Fibroblast of skin of scalp (primary cell): ENCODE measurements around the gene SSH2.

Experiments used
- DNase-seq: peaks from one replicate; pipeline ENCODE4 v3.0.0-alpha.2; 2013

SSH2 gene

DNA sequence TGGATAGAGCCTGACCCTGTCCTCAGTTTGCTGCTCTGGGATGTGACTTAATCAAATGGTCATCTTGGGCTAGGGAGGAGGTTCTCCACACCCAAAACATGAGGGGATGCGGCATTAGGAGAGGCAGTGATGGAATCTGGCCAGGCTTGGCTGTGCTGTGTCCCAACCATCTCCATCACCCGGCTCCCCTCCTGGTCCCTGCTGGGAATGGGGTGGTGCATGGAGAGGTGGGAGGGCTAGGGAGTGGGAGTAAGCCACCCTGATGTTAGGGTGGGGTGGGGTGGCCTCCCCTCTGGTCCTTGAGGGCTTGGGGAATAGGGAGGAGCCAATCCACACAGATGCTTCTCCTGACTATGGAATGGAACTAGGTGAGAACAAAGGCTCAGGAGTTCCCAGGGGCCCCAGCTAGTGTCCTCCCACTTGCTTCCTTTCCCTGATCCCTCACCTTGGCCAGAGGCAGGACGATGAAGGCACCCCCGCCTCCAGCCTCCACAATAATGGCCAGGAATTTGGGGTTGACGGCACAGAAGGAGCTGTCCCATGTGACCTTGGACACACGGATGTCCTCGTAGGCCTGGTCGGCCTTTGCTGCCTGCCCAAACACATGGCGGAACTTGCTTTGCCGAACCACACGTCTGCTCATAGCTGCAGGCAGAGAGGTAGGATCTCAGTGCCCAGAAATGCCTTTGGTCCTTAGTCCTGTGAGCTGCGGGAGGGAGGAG, 309.1 kb downstream of the SSH2 start:
- DNase-seq, result no peak

DNA sequence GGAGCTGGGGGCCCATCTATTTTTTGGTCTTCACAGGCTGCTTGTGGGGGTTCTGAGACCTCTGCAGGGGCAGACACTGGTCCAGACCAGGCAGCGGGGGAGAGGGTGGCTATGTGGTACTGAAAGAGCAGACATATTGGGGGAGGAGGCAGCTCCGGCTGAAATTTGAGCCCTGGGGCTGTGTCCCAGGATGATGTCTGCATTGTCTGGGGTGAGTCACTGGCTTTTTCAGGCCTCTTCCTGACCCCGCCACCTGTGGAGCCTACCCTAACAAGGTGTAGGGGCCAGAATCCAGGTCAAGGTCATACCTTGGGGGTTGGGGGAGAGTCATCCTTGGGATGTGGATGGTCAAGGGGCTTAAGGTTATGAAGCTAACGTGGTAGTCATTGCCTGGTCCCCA, 309.8 kb downstream of the SSH2 start:
- peak; percentile 38 for DNase-seq

DNA sequence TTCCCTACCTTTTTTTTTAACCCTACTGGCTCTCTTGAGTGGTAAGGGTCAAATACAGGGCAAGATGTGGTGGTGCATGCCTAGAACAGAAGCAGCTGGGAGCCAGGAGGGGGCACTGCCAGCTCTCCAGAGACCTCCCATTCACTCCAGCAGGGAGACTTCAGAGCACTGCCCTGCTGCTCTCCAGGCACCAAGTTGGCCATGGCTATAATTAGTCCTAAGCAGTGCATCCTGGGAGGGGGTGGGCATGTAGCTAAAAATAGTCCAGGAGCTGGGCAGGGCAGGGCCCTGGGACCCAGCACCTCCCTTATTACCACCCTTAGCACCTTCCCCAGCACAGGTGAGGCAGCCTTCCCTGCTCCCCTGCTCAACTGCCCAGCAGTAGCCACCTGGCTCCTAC, 310.8 kb downstream of the SSH2 start:
- peak; percentile 51 for DNase-seq

DNA sequence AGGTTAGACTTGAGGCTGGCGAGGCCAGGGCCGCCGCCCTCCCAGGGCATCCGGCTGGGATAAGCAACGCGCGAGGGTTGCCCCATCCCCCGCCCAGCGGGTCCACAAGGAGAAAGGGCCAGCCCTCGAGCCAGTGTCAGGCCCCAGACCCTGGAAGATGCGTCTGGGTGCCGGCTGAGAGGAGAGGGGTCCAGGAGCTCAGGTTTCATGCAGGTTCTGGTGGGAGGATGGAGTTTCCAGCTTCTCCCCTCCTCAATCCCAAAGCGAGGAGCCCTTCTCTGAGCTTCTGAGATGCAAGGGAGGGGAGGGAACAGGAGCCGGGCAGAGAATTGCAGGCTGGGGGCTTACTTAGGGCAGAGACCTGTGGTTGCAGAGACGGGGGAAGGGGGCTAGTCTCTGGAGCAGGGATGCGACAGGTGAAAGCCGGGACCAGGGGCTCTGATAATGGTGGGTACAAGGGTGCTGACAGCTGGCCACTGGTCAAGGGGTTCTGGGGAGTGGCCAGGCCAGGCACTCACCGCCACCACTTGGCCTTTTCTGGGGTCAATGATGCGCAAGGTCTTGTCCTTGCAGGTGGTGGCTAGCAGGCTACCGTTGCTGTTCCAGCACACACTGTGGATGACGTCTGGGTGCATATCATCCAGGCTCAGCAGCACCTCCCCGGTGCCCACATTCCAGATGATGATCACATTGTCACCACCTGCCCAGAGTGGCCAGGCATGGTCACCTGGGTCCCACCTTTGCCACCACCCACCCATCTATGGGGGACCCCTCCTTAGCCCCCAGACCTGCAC, 311.6 kb downstream of the SSH2 start:
- DNase-seq, result no peak

DNA sequence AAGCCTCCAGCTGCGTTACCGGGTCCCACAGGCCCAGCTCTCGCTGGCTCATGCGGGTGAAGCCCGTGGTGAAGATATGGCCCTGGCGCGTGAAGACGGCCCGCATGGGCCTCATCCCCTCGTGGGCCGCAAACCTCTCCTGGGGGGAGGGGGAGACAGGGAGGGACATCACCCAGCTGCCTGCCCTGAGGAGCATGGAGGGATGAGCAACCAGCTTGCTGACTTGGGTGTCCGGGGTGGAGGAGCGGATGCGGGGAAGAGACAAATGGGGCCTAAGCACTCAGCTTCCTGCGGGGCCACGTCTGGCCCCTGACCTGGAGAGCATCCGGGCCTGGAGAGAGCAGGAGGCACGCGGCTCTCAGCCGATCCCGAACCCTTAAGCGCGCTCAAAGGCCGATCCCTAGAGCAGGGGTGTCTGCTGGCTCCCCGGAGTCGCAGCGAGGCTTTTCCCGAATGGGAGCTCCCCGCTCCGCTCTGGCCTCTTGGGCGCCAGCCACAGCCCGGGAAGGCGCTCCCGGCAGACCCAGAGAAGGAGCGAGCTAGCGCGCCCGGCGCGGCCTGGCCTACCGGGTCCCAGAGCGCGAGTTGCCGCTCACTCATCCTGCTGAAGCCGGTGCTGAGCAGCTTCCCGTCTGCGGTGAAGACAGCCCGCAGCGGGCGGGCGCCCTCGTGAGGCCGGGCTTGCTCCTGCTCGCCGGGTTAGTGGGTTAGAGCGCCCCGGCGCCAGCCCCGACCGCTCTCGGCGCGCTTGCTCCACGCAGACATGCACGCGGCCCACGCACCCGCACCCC, 312.4 kb downstream of the SSH2 start:
- DNase-seq, result peak; percentile 71

DNA sequence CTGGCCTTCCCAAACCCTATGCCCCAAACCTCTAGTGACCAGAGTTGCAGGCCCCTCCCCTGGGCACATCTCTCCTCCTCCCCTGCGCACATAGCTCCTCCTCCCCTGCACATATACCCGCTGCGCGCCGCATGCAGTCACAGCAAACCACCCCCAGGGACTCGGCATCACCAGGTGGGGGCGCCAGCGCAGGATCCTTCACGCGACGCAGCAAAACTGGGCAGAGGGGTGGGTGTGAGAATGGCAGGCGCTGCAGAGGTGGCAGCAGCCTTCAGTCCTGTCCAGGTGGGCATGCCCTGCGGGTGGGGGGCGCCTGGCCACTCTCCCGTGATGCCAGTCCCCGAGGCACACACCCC, 312.9 kb downstream of the SSH2 start:
- peak; percentile 80 for DNase-seq

DNA sequence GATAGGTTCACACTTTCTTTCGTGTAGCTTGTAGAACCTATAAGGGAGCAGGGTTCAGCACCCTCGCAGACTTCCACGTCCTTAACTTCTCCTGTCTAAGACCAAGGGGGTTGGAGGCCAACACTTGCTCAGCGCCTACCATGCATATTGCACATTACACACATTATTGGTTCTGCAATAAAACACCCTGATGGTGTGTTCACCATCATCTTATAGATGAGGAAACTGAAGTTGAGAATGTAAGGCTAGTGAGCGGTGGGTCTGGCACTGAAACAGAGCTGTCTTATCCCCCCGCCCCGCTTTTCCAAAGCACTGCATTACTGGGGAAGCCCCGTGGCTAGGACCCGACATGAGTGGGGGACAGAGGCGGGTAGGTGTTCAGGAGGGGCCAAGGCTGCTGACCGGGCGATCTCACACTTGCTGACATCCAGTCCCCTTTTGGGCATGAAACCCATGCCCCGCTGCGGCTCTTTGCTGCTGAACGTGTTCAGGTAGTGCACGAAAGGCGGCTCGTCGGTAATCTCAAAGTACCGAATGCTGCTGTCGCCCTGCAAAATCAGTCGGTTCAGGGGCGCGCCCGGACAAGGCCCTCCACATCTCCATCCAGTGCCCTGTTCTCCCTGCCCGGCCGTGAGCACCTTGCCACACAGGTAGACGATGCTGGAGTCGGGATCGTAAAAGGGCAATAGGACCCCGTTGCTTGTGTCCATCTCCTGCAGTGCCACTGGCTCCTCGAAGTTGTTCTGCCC, 313.6 kb downstream of the SSH2 start:
- DNase-seq, result no peak

DNA sequence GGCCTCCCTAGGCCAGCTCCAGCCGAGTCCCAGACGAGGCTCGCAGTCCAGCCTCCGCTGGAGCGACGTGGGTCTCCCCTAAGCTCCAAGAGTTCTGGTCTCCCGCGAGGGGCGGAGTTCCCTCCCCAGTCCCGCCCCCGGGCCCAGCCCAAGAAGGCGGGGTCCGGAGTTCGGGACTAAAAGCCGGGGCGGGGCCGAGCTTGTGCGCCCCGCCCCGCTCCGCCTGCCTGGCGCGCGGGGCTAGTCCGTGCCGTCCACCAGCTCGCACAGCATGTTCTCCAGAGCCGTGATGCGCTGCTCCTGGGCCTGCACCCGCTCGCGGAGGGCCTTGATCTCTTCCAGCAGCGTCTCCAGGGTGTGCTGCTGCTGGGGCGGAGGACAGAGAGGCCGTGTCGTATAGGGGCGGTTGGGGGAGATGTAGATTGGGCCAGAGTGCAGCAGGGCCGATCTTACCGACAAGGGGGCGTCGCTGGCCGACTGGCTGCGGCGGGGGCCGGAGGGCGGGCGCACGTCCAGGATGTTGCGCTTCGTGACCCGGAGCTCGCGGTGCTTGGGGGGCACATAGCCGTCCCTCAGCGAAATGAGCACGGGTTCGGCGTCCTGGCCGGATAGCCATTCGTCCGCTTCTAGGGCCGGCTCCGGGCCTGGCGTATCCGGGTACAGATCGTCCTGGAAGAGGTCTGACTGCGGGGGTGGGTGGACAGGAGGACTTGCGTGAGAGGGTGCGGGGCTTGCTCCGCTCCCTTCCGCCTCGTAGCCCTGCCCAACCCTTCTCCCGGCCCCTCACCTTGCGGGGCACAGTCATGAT, 314.3 kb downstream of the SSH2 start:
- peak; percentile 83 for DNase-seq

DNA sequence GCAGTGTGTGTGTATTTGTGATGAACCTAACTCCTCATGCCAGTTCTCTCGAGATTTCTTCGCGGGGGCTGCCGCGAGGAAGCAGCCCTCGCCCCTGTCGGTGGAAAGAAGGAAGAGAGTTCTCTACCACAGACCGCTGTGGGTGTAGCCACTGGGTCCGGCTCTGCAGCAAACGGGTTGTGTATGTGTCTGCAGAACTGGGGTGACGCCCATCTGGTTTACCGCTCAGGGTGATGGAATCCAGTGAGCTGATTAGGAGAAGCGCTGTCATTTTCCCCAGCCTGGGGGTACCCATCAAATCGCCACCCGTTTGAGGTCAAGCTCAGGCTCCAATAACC, 315.0 kb downstream of the SSH2 start:
- DNase-seq, result peak; percentile 27

DNA sequence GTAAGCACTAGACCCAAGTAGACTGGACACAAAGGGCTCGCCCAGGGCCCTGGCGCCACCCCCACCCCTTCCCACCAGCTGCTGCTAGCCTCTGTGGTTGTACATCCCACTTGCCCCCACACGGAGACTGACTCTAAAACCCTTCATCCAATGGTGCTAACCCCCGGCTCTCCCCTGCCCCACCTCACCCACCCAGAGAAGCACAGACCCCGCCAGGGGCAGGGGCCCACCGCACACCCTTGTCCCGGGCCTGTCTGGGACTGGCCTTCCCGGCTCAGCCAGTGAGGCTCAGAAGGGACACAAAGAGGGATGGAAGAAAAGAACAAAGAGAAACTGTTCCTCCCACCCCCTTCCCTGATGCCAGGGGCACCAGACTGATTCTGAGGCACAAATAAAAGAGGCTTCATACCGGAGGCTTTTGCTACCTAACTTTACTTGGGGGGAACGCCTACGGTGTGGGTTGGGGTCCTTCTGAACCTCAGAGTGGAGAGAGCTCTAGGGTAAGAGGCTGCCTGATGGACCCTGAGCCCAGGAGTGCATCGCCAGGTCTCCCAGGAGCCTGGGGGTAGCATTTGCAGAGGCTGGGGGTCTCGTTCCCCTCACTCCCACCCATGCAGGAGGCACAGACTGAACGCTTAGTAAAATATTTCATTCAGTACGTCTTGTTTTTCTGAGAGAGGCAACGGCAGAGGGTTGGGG, 315.5 kb downstream of the SSH2 start:
- DNase-seq, result no peak

DNA sequence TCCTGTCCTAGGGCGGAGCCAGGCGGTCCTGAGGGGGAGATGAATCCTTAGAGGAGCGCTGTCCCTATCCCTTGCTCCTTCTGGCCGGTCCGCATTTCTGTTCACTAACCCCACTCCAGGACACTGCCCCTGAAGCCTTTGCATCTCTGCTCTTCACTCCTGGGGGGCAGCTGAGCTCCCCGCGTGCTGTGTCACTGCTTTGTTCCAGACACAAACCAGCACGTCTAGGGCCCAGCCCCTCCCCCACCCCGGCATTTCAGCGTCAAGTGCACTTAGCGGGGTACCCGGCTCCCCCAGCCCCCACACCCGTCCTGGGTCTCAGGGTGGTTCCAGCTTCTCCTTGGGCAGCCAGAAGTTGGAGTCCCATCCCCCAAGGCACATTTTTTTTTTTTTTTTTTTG, 316.2 kb downstream of the SSH2 start:
- no peak for DNase-seq

DNA sequence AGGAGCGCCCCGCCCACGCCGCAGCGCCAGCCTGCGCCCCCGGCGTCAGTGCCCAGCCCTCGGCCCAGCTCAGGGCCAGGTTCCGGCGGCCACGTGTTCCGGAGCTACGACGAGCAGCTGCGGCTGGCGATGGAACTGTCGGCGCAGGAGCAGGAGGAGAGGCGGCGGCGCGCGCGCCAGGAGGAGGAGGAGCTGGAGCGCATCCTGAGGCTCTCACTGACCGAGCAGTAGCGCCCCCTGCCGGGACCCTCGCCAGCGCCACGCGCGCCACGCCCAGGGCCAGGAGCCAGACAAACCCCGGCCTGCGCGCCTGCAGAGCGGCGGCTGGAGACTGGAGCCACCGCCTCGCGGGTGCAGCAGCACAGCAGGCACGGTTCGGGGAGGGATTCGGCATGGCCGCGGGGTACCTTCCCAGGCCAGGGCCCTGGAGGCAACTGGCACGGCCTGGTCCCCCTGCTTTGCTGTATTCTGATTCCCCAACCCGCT, 316.6 kb downstream of the SSH2 start:
- DNase-seq, result peak; percentile 89

DNA sequence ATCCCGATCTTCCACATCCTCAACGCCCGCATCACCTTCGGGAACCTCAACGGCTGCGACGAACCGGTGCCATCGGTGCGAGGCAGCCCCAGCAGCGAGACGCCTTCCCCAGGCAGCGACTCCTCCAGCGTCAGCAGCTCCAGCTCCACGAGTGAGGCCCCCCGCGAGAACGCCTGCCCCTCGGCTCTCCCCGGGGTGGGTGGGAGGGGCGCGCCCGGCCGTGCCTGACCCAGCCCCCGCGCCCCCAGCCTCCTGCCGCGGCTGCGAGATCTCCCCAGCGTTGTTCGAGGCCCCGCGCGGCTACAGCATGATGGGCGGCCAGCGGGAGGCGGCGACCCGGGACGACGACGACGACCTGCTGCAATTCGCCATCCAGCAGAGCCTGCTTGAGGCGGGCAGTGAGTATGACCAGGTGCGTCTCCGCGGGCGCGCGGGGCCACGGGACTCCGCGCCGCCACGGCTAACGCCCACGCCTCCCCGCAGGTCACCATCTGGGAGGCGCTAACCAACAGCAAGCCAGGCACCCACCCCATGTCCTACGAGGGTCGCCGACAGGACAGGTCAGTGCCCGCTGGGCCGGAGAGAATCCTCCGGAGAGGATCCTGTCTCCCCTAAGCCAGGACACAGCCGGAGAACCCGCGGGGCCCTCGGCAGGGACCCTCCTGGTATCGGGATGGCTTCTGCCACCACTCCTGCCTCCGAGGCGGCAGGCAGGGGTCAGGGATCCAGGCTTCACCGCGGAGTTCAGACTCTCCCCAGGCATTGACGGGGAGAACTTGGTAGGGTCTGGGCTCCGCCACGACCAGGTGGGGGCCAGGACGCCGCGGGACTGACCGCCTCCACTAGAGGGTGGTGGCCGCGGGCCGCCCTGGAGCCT, 317.4 kb downstream of the SSH2 start:
- no peak for DNase-seq

DNA sequence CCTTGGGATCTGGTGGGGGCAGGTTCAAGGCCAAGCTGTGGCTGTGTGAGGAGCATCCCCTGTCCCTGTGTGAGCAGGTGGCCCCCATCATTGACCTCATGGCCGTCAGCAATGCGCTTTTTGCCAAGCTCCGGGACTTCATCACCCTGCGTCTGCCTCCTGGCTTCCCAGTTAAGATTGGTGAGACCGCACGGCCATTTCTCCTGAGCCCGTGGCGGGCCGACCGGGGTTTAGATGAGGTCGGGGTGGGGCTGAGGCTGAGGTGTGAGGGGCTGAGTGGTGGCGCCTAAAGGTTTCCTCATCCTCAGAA, 318.0 kb downstream of the SSH2 start:
- no peak for DNase-seq

DNA sequence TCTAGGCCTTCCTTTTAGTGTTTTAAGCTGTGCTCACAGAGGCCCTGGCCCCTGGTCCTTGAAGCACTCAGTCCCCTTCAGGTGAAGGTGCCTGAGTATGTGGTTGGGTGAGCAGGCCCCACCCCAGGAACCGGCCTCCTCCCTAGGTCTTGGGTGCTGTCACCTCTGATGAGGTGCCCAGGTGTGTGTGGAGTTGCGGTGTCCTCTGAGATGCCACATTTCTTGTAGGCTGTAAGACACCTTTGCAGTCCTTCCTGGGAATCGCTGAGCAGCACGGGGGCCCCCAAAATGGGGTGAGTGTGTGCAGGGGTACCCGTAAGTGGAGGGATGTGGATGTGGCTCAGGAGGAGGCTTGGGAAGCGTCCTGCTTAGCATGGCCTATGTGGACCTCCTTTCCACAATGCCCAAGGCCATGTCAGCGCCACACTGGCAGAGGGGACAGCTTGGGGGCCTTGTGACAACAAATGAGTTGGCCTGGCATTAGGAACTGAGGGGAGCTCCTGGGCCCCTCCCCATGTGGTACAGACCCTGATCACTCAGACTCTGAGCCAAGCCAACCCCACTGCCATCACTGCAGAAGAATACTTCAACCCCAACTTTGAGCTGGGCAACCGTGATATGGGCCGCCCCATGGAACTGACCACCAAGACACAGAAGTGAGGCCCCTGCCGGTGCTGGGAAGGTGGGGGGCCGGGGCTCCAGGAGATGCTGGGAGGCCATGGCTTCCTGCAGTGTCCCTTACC, 318.5 kb downstream of the SSH2 start:
- DNase-seq, result no peak

DNA sequence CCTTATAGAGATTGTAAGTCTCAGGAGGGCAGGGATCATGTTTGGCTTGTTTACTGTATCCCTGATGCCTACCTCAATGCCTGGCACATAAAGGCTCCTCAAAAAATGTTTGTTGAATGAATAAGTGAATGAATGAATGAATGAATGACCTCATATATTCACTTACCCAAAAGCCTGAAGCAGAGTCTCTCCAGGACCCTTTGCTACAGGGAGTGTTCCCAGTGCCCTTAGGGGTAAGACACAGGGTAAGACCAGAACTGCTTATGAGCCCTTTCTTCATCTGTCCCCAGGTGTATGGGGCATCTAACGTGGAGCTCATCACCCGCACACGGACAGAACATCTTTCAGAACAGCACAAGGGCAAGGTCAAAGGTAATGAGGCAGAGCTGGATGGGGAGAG, 319.6 kb downstream of the SSH2 start:
- no peak for DNase-seq

DNA sequence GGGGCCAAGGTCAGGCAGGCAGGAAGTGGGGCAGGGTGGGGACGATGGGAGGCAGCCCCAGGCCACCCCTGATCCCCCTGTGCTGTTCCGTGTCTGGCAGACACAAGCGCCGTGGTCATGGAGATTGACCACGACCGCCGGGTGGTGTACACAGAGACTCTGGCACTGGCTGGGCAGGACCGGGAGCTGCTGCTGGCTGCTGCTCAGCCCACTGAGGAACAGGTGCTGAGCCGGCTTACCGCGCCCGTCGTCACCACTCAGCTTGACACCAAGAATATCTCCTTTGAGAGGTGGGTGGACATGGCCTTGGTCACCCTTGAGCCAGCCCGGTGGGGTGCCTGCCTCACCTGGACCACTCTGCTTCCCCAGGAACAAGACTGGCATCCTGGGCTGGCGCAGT, 321.0 kb downstream of the SSH2 start:
- DNase-seq, result no peak

DNA sequence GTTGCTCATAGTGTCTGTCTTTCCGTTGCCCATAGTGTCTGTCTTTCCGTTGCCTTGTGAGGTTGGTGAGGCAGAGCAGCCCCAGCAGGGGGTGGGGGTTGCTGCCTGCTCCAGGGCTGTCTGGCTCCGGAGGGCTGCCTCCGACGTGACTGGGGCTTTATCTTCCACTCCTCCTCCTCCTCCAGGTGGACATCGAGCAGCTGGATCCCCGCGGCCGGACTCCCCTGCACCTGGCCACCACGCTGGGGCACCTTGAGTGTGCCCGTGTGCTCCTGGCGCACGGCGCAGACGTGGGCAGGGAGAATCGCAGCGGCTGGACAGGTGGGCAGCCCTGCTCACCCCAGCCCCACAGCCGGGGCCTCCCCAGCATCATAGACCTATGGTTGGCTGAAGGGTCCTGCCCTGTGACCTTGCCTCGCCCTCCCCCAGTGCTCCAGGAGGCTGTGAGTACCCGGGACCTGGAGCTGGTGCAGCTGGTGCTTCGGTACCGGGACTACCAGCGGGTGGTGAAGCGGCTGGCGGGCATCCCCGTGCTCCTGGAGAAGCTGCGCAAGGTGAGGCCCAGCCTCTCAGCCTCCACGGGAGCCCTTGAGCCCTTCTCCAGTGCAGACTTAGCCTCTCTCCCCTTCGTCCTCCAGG, 322.4 kb downstream of the SSH2 start:
- DNase-seq, result no peak

DNA sequence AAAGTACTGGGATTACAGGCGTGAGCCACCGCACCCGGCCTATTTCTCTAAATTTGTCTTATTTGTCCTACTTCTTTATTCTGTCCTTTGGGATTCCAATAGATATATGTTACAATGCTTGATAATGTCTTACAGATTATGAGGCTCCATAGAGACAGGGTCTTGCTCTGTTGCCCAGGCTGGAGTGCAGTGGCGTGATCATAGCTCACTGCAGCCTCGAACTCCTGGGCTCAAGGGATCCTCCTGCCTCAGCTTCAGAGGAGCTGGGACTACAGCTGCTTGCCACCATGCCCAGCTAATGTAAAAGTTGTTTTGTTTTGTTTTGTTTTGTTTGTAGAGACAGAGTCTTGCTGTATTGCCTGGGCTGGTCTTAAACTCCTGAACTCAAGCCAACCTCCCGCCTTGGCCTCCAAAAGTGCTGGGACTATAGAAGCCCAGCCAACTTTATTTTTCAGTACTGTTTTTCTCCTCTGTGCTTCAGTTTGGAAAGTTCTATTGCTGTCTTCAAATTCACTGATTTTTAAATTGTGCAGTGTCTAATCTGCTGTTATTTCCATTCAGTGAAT, 326.8 kb downstream of the SSH2 start:
- no peak for DNase-seq
